Dedifferentiated amniotic fluid mesenchymal stem cell (primary cell): Measurements from ENCODE around the gene BCLAF3.
A peak's percentile ranks its signal among the peaks of the same experiment; 100 is the strongest.

ENCODE experiments used
- DNase-seq: peaks from one replicate; pipeline ENCODE4 v3.0.0-alpha.2; 2016; ENCODE audit errors: extremely low spot score

Gene BCLAF3

DNA sequence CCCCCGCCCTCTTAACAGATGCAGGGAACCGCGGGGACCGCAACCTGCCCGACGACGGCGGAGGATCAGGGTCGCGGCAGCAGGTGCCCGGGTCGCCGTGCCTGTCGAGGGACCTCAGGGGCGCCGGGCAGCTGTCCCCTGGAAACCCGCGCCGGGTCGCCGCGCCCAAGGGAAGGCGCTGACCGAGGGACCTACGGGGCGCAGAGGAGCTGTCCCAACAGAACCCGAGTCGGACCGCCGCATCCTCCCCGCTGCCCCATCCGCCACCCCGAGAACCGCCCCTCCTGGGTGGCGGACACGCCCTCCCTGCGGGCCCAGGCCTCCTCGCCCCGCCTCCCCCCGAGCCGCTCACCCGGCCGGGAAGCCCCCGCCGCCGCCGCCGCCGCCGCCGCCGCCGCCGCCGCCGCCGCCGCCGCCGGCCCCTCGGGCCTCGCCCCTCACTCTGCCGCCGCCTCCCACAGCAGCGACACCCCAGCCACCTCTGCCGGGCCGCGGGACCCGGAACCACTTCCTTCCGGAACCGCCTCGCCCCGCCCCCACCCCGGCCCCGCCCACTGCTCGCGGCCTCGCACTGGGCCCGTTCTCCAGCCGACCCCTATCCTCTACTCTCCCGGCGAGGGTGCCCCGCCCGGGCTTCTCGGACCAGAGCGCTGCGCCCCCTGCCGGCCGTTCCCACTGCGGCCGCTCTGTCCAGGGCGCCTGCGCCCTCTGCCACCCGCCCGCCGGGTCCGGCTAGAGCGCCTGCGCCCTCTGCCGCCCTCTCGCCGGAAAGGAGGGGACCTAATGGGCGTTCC lies at the start of gene BCLAF3:
Gene BCLAF3 (minus strand): TSS at position 506 of the 794 bp plus-strand sequence. CDS start 20,797 bp downstream, outside the sequence.
- DNase-seq, result peak; percentile 63

DNA sequence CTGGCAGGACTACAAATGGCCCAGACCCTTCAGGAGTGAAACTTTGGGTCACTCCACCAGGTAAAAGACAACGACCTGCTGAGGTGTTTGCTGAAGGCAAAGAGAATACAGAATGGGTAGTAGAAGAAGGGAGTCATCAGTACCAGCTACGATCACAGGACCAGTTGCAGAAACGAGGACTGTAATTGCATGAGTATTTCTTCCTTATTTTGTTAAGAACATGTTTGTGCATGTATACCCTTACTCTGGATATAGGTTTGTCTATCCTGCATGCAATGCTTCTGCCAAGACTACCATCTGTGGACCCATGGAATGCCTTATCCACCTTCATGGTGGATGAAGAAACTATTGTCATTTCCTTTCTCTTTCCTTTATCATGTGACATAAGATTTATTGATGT lies 48.1 kb upstream of the BCLAF3 start:
- DNase-seq, result no peak

DNA sequence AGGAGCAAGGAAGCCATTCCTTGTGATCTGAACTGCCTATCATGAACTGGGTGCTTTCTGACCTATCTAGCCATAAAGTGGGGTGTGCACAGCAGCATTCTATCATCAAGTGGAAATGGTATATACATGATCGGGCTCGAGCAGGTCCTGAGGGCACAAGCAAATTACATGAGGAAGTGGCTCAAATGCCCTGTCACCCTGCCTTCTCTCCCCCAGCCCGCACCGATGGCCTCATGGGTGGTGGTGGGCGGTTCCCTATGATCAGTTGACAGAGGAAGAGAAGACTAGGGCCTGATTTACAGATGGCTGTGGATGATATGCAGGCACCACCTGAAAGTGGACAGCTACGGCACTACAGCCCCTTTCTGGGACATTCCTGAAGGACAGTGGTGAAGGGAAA lies 46.3 kb upstream of the BCLAF3 start:
- no peak for DNase-seq

DNA sequence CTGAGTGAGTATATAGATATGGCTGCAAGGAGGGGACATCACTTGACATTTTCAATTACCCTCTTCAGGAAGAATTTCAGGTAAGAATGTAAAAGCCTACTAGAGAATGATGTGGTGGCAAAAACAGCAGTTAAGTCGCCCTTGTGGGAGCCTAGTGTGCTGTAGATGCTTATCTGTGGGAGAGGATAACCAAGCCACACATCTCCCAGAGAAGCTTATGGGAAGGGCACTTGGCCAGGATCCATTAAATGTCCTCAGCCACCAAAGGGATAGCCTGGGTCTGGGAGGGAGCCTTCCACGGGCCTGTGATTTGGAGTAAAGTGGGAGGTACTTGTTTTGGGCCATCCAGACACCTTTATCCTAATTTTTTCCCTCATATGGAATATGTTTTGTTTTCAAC lies 41.3 kb upstream of the BCLAF3 start:
- DNase-seq, result no peak

DNA sequence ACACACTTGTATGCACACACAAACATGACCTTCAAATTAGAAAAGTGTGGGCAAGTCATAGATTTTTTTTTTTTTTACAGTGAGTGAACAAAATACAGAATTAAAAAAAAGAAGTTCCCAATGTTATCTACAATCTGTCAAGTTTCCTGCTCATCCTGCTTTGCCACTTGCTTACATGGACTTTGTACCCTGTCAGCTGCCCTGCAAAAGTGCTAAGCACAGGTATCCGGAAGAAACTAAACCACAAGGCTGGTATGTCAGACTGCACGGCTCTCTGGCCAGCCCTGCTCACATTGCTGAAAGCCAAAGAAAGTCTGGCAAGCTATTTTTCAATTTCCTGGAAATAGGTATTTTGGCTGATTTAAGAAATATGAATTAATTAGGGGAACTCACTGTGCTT lies 38.9 kb upstream of the BCLAF3 start:
- no peak for DNase-seq

DNA sequence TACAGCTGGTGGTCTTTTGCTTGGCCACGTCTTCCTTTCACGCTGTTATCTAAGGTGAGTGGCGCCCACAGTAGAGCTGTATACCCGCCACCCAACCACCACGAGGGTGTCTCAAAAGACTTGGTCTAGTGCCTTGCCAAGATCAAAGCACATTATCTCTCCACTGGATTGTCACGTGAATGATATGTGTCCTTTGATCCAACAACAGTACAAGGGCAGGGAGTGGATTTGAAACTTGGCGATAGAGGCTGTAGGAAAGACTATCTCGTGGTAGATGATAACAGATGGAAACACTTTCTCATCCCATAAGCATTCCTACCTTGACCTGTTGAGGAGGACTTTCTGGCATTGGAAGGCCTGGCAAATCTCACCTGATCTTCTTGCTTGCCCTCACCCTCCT lies 37.7 kb upstream of the BCLAF3 start:
- DNase-seq, result no peak

DNA sequence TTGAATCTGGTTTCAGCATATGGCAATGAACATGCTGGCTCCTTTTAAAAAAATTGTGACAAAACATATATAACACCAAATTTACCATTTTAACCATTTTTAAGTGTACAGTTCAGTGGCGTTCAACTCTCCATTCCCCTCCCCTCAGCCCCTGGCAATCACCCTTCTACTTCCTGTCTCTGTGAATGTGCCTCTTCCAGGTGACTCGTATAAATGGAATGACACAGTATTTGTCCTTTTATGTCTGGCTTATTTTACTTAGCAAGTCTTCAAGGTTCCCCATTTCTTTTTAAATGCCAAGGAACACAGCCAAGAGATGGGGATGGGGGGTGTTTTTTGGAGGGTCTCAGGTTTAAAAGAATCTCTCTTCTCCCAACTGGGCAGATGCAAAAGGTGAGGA lies 35.4 kb upstream of the BCLAF3 start:
- peak; percentile 32 for DNase-seq

DNA sequence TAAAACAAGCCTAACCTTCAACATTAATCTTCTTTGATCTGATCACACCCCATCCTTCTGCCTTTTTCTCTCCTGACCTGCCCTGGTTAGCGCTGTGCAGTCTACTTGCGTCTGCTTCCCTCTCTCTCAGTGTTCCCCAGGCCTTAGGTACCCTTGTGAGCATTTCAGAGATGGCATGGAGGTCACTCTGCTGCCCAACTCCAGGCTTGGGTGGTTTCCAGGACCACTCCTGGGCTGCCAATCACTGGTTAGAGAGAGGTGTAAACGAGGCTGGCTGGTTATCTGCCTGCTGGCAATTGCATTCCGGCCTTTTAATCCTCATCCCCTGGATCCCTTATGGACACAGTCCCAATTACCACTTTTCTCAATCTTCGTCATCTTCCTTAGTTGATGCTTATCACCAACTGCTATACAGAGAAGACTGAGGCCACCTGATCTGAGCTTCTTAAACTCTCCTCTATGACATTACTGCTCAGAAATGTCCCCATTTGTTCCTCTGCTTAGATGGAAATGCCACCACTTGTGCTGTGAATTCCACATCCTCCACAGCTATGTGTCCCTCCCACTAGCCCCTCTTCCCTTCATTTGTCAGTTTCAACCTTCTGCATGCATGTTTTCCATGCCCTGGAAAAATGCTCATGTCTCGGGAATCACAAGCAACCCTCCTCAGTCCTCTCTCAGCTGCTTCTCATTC lies 29.0 kb upstream of the BCLAF3 start:
- no peak for DNase-seq

DNA sequence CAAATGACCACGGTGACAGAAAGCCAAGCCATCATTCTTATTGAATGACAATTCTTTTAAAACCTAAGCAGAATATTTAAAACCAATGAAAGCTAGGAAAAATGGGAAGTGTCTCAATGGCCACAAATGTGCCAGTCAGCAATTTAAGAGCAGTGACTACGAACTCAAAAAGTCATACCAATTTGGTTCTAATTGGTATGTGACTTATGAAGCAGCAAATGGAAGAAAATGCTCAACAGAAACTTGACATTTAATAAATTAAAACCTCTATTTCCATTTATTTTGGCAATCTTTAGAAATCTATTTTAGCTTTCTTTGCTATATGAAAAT lies 25.7 kb upstream of the BCLAF3 start:
- no peak for DNase-seq

DNA sequence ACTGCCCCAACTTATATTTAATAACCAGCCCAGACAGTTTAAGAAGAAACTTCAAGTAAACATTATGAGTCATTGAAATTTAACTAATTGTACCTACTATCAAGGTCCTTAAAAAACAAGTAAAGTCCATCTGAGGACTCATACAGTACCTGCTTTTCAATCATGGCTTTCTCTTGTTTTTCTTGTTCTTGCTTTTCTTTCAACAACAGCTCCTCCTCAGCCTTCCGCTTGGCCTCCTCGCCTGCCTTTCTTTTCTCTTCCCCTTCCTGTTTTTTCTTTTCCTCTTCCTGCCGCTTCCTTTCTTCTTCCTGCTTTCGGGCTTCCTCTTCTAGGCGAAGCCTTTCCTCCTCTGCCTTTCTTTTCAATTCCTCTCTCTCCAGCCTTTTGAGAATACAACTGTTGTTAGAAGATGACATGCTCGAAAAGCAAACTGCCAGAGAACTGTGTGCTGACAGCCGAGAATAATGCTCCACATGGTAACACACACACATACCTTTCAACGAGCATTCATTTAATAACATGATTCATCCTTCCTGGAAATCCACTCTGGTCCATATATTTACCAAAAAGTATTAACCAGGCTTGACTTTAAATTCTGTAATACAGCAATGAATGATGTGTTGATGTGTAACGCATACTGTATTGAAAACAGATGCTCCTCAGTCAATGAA lies 25.2 kb upstream of the BCLAF3 start:
- no peak for DNase-seq

DNA sequence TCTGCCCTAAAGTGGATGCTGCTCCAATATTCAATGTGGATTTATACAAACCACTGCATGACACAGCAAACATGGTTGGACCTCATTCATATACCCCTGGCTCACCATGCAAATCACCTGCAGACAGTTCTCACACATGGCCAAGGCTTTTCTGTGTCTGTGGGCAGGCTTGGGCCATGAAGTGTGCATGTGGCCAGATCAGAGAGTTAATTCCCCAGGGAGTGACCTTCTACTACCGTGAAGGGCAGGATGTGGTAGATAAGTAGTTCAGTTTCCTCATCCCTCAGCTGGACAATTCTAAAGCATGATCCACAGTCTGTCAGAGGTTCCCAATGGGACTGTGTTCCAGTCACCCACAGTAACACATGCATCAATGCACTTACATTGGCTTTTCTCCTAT lies 24.6 kb upstream of the BCLAF3 start:
- no peak for DNase-seq

DNA sequence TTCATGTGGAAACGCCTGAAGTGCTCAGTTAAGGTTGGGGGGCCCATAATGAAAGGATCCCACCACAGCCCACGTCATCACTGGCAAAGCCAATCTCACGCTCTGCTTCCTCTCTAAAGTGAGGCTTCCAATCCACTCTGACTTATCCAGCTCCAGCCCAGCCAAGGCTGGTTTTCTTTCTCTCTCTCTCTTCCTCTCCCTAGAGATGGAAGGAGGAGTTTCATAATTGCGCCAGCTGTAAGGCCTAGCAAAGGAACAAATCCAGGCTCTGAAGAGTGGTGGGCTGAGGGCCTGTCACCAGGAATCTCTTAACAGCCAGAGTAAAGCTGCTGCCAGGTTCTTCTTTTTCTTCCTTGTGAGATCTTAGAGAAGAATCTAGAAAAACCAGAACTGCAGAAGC lies 20.7 kb upstream of the BCLAF3 start:
- no peak for DNase-seq

DNA sequence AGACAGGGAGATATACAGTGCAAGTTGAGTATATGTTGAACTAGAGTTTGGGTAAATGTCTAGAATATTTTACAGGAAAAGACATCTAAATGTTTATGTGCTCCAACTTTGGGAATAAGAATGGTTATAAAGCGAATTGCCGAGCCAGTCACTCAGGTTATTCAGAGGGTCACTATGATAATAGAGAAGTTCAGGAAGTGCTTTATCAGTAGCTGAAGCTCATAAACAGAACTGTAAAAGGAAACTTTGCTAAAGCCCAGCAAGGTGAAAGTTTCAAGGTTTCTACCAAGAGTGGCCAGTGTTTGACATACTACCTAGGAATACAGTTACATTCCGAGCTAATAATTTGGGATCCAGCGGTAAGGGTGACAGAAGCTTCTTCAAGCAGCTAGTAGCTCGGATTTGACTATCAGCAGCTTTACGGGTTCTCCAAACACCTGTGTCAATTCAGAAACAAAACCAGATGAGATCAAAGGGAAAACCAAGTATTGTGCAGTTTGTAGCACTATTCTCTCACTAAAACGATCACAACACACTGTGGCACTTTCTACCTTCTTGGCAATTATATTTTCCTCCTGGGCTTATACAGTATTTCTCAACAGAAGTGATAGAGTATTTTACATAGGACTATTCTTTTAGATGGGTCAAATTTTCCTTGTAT lies 17.2 kb upstream of the BCLAF3 start:
- no peak for DNase-seq

DNA sequence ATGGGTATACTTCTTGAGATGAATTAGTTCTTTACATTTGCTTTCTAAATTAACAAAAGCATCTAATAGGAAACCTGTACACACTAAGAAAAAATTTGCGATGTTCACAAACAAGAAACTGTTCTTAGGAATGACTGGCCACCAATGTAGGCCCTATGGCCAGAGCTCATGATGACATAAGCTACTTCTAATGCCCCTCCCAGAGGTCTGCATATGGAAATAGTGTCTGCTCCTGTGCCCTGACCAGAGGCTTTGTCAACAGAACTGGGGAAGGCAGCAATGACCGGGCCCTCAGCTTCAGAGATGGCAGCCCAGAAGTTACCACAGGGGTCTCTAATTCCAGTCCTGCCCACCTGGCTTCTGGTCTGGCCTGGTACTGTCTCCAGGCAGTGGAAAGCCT lies 15.0 kb upstream of the BCLAF3 start:
- DNase-seq, result no peak

DNA sequence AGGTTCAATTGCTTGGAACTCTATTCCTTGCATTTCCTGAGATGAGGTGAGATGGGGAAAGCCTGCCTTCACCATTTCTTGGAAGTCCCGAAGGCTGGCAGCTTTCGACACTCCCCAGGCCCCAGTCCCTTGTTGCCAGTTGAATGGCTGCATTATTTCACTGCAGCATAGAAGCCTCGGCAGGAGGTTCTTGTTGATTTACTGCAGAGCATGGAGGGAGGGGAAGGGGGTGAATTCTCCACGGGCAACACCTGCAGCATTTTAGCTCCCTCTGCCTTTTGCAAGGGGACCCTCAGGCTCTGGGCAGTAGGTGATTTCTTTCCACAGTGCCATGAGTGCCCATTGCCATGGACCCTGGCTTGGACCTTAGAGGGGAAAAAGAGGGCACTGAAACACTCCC lies 10.7 kb upstream of the BCLAF3 start:
- DNase-seq, result no peak

DNA sequence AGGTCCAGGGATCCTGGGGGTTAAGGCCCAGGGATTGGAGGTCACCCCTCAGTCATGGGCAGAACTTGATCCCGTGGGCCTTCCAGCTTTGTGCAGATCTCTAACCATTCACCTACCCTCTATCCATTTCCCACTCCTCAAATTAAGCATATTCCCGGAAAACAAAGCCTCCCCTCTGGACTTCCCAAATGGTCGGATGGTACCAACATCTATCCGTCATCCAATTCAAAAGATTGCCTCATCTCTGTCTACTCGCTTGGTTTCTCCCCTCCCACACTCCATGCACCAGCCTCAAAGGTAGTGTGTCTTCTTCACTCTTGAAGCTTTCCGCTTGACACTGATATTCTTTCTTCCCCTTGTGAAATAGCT lies 473 bp upstream of the BCLAF3 start:
- no peak for DNase-seq

DNA sequence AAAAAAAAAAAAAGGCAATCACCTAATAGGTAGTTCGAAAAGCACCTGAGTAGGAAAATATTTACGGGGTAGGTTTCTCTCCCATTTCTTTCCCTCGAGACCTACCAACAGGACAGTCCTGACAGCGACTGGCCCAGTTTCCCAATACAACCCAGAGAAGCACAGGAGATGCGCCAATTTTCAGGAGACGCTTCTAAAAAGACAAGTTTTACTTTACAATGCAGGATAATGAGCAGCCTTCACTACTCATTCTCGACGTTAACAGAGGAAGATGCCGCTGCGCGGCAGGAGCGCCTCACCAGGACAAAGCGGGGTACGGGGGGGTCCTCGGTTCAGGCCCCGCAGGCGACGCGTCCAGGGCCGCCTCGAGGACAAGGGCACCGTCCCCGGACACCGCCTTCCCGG lies 708 bp downstream of the BCLAF3 start:
- no peak for DNase-seq

DNA sequence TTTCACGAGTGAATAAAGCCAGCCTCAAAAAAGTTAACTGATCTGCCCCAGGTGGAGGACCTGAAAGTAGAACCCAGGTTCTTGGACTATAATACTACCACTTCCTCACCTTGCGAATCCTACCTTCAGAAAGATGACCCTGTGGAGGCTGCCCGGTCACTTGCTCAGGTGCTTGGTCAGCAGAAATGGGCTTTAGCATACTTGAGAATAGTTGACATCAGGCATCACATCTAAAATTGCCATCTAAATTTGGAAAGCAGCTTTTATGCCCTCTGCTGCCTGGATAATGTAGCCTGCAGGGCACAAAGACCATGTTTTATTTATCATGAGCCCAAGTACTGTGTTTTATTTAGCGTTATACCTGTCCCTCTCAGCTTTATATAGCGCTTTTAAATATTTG lies 3.0 kb downstream of the BCLAF3 start:
- DNase-seq, result no peak

DNA sequence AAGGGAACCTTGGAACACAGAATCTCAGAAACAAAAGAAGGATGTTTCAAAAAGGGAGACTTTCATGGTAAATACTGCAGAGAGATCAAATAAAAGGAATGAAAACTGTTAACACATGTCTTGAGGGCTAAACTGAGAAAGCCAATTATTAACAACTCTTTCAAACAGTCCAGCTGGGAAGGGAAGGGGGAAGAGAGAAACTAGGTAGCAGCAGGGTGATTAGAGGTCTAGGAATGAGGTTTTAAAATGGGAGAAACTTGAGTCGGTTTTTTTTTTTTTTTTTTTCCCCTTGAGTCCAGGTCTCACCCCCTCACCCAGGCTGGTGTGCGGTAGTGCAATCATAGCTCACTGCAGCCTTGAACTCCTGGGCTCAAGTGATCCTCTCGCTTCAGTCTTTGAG lies 4.3 kb downstream of the BCLAF3 start:
- DNase-seq, result no peak

DNA sequence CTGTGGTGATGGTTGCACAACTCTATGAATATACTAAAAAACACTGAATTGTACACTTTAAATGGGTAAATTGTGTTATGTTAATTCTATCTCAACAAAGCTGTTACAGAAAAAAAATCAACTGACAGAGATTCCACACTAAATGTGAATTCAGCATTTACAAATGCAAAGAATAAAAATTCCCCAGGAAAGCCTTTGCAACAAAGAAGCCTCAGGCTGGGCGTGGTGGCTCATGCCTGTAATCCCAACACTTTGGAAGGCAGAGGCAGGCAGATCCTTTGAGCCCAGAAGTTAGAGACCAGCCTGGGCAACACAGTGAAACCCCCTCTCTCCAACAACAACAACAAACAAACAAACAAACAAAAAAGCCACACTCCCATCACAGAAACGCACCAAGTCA lies 8.9 kb downstream of the BCLAF3 start:
- no peak for DNase-seq

DNA sequence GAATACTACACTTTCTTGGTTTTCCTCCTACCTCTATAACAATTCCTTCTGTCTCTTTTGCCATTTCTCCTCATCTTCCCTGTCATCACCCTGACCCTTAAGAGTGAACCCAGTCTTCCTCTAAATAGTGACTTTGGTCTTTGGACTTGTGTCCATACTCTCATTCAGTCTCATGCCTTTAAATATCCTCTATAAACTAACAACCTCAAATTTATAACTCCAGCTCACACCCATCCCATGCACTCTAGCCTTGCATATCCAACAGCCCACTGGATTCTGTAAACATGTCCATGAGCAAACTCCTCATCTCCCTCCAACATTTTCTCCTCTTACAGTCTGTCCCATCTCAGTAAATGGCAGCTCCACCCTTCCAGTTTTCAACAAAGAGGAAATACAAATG lies 15.0 kb downstream of the BCLAF3 start:
- DNase-seq, result no peak

DNA sequence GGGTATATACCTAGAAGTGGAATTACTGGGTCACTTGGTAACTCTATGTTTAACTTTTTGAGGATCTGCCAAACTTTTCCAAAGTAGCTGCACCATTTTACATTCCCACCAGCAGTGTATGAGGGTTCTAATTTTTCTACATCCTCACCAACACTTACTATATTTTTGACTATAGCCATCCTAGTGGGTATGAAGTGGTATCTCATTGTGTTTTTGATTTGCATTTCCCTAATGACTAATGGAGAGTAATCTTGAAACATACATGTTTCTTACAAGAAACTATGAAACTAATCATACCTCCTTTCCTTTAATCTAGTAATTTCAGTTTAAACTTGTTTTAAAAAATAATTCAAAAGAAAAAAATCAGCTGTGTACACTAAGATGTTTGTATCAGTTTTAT lies 17.9 kb downstream of the BCLAF3 start:
- DNase-seq, result no peak

DNA sequence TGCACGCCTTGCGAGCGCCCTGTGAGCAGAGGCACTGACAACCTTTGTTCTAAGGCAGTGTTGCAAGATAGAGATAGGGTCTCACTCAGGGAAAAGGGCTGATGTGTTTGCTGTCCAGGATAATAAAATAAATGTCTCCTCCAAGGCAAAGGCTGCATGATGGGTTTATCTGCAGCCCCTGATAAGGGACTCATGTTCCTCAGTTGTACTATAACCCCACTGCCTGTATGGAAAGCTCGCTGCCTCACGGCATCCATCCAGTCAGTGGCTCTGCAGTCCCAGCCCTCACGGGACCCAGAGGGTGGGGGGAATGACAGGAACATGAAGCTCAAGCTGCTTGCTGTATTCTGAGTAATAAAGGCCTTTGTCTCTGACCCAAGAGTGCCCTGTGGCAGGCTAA lies 22.6 kb downstream of the BCLAF3 start:
- DNase-seq, result no peak
